Stomach (tissue), 4 donors: Measurements from ENCODE around the gene COBL.

Source experiments
- EP300 ChIP-seq: sonication (generic); formaldehyde crosslinking; IDR thresholded peaks from one replicate; pipeline ENCODE4 v1.6.1; 2017; ENCODE audit warnings: antibody characterized with exemption
- POLR2A ChIP-seq, 4 donors: fragments of 450-650 bp; IDR thresholded peaks; one replicate each; pipeline ENCODE4 v1.6.1; 2016; ENCODE audit warnings: antibody characterized with exemption in 4 of 4, control low read depth in 2 of 4, mild to moderate bottlenecking in 1 of 4, moderate library complexity in 1 of 4
- POLR2AphosphoS5 ChIP-seq, 3 donors: sonication (generic); formaldehyde crosslinking; IDR thresholded peaks; one replicate each; pipeline ENCODE4 v1.6.1; 2016; ENCODE audit warnings: antibody characterized with exemption in 3 of 3
- TF ChIP-seq, protein P1 (sequence below), 7 experiments: fragments of 450-650 bp in 4 of 7; fragments of 200-600 bp in 3 of 7; sonication (generic) in 3 of 7; IDR thresholded peaks; one replicate each; pipeline ENCODE4 v1.5.1; 2016 to 2019; ENCODE audit warnings: antibody characterized with exemption in 7 of 7, control low read depth in 2 of 7, mild to moderate bottlenecking in 1 of 7

DNA sequence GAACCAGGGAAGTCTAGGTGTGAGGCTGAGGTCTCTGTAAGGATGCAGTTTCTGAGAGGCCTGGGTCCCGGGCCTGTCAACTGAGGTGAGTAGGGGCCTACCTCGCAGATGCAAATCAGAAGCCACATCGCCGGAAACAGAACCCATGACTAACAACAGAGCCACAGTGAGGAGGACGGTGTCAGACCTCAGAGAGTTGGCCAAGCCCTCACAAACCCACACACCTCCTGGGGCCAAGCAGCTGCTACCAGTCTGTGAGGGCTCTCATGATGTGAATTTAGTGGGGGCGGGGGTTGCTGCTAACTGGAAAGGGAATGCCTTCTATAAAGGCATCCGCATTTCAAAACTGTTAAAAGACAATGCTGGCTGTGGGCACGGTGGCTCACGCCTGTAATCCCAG, 103.0 kb downstream of the COBL start:
- TF ChIP-seq, protein P1, sequence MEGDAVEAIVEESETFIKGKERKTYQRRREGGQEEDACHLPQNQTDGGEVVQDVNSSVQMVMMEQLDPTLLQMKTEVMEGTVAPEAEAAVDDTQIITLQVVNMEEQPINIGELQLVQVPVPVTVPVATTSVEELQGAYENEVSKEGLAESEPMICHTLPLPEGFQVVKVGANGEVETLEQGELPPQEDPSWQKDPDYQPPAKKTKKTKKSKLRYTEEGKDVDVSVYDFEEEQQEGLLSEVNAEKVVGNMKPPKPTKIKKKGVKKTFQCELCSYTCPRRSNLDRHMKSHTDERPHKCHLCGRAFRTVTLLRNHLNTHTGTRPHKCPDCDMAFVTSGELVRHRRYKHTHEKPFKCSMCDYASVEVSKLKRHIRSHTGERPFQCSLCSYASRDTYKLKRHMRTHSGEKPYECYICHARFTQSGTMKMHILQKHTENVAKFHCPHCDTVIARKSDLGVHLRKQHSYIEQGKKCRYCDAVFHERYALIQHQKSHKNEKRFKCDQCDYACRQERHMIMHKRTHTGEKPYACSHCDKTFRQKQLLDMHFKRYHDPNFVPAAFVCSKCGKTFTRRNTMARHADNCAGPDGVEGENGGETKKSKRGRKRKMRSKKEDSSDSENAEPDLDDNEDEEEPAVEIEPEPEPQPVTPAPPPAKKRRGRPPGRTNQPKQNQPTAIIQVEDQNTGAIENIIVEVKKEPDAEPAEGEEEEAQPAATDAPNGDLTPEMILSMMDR (IDR thresholded peaks at IDR 0.05) = no peak
- TF ChIP-seq POLR2A (IDR thresholded peaks at IDR 0.05) = no peak
- TF ChIP-seq POLR2AphosphoS5 (IDR thresholded peaks at IDR 0.05) = no peak
- TF ChIP-seq EP300 = no peak
